GM12872 (cell line): ENCODE measurements around the gene RASSF7.

Experiments used
- TF ChIP-seq, protein P1 (sequence below): IDR thresholded peaks from 3 replicates; pipeline ENCODE4 v1.5.1; 2011; ENCODE audit warnings: low read depth, mild to moderate bottlenecking, low read length, moderate library complexity; ENCODE audit not compliant: insufficient read depth

Gene RASSF7

DNA sequence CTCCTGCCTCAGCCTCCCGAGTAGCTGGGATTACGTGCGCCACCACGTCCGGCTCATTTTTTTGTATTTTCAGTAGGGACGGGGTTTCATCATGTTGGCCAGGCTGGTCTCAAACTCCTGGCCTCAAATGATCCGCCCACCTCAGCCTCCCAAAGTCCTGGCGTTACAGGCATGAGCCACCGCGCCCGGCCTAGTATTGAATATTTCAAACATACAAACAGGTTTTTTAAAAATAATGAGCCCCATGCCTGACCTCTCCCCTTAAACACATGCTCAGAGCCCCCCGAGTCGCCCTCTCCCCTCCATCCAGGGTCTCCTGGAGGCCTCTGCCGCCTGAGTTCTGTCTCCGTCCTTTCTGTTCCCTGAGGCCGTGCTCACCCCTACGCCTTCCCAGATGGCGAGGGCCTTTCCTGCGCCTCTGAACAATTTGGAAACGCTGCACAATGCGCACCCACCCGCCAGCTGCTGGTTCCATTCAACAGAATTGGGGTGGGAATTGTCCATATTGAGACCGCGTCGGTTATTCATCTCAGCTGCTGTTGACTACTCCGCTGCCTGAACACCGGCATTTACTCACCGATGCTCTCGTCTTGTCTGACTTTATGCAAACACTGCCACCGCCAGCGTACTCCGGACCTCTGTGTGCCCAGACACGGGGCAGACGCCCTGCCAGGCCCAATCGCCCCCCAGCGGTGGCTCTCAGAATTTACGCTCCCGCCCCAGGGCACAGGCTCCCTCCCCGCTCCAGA is 40.2 kb upstream of the RASSF7 start:
- TF ChIP-seq, protein P1, sequence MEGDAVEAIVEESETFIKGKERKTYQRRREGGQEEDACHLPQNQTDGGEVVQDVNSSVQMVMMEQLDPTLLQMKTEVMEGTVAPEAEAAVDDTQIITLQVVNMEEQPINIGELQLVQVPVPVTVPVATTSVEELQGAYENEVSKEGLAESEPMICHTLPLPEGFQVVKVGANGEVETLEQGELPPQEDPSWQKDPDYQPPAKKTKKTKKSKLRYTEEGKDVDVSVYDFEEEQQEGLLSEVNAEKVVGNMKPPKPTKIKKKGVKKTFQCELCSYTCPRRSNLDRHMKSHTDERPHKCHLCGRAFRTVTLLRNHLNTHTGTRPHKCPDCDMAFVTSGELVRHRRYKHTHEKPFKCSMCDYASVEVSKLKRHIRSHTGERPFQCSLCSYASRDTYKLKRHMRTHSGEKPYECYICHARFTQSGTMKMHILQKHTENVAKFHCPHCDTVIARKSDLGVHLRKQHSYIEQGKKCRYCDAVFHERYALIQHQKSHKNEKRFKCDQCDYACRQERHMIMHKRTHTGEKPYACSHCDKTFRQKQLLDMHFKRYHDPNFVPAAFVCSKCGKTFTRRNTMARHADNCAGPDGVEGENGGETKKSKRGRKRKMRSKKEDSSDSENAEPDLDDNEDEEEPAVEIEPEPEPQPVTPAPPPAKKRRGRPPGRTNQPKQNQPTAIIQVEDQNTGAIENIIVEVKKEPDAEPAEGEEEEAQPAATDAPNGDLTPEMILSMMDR, result no peak

- TF ChIP-seq, protein P1, result no peak
Measured at GRCh38 chr11:521177-521688, 39.5 kb upstream of the RASSF7 start.

DNA sequence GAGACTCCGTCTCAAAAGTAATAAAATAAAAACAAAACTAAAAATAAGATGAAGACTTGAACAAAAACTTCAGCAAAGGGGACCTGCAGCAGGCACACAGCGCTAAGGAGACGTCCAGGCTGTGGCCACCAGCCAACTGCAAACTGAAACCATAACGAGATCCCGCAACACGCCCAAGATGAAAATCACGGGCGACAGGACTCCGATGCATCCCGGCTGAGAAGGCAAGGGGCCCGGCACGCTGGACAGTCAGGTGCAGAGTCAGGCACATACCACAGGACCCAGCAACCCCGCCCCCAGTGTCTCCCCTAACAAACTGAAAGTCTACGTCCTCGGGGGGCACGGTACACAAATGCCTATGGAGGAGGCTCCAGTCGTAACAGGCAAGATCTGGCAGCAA is 34.6 kb upstream of the RASSF7 start:
- TF ChIP-seq, protein P1, result no peak

- TF ChIP-seq, protein P1, result no peak
Measured at GRCh38 chr11:528166-528814, 32.5 kb upstream of the RASSF7 start.

- TF ChIP-seq, protein P1, result no peak
Measured at GRCh38 chr11:528815-529727, 31.7 kb upstream of the RASSF7 start.

GRCh38 chr11:529728-530411 is 30.9 kb upstream of the RASSF7 start:
- TF ChIP-seq, protein P1, result no peak
